HG03460 (cell line): ENCODE measurements around the gene GNG13.
"Not testable (repeated sequence)": the region's sequence is repeated elsewhere in the genome, so short reads cannot be mapped to it uniquely, and the experiment has no call there.

Experiments
- ATAC-seq: cut with Tn5 transposase; IDR thresholded peaks from one replicate; pipeline ENCODE4 v1.9.1; 2021; ENCODE audit not compliant: unreplicated experiment

Gene GNG13, protein sequence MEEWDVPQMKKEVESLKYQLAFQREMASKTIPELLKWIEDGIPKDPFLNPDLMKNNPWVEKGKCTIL

DNA sequence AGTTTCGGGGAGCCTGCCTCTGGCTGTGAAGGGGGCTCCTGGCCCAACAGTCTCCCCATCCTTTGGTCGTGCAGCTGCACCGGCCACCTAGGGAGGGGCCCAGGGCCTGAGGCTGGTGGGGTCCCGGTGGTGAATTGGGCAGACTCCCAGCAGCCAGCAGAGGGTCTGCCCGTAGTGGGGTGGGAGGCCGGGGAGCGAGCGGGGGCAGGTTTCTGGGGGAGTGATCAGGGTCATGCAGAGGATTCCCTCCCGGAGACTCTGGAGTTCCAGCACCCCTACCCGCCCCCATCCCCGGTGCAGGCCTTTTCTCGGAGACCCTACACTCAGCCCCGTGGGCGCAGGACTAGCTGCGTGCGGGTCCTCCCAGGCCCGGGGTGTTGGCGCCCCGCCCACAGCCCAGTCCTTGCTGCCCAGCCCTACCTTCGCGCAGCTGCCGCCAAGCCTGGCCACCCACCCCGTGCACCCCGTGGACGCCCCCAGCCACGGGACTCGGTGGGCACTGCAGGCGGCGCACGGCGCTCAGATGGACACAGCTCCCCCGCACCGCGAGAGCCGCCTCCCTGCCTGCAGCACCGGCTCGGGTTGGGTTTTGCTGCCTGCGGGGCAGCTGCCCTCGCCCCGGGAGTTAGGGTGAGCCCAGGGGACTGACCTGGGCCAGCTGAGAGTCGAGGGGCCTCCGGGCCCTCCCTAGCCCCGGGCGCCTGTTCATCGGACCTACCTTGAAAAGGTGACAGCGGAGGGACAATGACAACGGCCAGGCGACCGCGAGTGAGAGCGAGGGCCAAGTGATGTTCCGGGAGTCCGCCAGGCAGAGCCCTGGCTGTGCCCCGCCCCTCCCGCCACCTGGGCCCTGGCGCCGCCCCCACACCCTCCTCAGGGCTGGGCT, at the start of gene GNG13:
GNG13 (minus strand) TSS at position 787 of the 886 bp plus-strand sequence. CDS start 1,657 bp downstream, outside the sequence.
- no peak for ATAC-seq

DNA sequence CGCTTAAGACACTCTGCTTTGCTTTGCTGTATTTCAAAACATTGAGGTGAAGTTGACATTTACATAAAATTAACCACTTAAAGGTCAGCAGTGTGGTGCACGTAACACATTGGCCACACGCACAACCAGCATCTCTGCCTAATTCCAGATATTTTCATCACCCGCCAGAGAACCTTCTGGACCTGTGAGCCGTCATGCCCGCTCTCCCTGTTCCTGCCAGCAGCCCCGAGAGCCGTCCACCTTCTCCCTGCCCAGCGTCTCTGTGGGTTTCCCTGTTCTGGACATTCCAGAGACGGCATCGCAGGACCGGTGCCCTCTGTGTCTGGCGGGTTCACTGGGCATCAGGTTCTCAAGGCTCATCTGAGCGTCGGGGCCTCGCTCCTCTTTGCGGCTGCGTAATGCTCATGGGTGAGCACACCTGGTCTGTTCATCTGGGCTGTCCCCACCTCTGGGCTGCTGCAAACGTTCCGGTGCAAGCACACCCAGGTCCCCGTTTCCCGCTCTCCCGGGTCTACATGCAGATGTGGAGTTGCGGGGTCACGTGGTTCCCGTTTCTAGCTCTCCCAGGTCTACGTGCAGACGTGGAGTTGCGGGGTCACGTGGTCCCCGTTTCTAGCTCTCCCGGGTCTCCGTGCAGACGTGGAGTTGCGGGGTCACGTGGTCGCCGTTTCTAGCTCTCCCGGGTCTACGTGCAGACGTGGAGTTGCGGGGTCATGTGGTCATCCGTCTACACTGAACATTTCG, 48.1 kb upstream of the GNG13 start:
- no peak for ATAC-seq

DNA sequence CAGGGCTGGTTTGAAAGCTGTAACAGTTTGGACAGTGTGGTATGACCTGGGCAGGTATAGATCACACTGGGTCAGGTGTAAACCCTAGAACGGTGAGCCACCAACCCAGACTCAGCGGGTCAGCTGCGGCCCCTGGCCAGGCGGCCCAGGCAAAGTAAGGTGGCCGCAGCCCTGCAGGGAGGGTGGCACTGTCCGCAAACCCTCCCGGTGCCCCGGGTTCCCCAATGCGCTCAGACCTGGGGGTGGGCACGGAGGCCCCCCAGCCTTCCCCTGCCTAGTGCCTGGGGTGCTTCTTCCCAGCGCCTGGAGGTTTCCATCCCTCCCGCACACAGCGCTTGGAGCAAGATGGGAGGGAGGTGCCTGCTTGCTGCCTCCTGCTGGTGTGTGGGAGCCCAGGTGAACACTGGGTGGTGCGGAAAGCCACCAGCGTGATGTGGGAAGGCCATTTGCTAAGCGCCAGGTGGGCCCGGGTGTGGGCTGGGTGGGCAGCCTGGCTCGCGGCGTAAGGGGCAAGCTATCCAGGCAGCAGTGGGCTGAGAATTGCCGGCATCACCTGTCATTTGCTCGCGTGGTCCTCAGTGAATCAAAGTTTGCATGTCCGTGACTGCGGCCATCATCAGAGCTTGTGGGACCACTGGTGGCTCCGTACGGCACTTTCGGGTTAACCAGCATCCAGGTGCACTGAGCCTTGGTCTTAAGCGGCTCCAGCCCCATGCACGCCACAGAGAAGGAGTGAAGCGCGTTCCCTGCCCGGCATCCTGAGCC, 47.3 kb upstream of the GNG13 start:
- ATAC-seq: no peak

GRCh38 chr16:847151-847550, 46.6 kb upstream of the GNG13 start:
- no peak for ATAC-seq

- no peak for ATAC-seq
Measured at GRCh38 chr16:845351-845745, 44.8 kb upstream of the GNG13 start.

DNA sequence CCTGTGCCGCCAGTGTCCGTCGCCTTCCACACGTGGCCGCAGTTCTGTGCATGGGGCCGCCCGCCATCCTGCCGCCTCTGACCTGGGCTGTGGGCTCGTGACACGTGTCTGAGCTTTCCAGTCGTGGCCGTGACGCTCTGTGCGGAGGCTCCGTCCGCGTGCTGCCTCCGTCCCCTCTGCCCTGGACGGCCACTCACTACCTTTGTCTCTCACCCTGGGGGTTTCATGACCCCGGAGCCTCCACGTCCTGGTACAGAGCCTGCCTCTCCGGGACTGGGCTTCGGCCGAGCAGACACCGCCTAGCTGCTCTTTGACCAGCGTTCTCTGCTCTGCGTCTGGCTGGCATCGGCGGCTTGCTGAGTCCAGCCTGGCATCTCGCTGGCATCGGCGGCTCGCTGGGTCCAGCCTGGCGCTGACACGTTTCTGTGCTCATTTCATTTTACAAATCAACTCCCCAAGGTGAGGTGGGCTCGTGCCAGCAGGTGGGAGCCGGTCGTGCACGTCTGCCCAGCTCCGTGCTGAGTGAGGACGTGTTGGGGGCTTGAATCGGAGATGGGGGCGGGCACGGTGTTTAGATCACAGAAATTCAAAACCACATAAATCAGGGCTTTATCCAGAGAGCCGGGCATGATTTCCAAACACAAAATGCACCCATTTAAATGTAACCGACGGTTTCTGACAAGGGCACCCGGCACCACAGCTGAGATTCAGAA, 44.3 kb upstream of the GNG13 start:
- no peak for ATAC-seq

GRCh38 chr16:843771-844170, 43.2 kb upstream of the GNG13 start:
- no peak for ATAC-seq

DNA sequence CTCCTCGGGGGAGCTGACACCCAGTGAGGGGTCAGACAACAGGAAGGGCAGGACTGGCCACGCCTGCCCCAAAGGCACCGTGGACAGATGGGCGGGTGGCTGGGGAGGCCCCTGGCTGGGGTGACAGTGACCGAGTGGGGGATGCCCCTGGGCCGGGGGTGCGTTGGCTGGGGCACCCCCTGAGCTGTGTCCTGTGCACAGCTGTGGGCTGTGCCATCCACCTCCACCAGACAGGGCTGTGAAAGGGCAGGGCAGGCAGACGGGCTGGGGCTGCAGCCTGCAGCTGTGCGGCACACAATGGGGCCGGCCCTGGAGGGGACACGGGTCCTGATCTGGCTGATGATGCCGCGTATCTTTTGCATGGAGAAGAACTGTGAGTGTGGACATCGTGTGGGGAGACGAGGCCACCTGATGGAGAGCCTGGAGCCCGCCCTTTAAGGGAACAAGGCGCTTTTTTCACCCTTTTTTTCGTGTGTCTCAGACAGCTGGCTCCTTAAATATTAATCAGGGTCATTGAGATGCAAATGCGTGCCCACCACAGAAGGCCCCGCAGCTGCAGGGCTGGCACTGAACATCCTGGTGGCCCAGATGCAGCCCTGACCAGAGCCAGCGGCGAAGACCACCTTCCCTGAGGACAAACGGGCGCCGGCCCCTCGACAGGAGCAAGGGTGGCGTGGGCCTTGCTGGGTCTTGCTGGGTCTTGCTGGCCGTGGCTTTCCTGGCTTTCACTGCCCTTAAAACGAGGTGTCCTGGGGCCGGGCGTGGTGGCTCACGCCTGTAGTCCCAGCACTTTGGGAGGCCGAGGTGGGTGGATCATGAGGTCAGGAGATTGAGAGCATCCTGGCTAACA, 42.4 kb upstream of the GNG13 start:
- ATAC-seq: no peak

DNA sequence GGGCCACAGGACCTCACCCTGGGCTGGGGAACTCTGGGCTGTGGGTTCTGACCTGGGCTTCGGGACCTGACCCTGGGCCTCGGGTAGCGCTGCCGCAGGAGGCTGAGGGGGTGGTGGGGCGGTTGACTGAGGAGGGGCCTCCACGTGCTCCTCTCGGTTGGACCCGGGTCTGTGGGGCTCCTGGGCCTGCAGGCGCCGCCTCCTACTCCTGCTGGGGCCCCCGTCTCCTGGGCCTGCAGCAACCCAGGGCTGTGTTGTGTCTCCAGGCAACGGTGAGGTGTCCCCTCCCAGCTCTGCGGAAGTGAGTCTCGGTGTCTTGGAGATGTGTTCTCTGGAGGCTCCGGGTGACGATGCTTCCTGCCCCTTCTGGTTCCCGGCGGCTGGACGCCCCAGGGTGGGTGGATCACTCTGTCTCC, 41.5 kb upstream of the GNG13 start:
- no peak for ATAC-seq

GRCh38 chr16:841455-842060, 41.0 kb upstream of the GNG13 start:
- ATAC-seq: no peak

DNA sequence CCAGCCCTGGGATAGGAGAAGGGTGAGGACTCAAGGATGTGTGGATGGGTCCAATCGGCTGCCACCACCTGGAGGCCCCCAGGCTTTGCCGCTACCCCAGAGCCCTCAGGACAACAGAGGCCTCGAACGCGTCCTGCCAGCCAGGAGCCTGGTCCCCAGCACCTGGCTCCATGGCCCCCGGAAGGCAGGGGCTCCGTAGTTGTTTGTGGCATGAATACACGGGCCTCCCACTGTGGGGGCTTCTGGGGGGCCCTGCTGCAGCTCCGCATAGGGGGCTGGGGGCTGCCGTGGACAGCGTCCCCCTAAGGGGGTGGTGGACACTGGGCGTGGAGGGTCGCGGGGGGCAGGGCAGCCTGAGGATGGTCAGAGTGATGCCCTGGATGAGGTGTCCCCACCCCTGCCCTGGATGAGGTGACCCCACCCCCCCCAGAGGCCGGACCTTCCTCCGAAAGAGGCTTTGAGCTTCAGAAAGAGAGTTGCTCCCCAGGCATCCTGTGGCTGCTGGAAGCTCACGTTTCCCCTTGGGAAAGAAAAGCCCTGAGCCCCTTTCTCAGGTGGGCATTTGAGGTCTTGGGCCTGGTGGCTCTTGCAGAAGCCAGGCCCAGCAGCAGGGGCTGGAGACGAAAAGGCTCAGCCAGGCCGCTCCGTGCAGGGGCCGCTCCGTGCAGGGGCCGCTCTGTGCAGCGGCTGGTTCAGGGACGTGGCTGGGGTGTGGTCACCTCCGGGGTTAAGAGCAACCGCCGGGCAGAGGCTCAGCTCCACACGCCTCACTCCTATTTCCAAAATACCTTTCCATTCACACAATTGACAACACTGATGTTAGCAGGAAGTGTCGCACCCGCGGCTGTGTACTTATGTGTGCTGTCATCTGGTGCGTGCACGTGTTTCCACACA, 40.3 kb upstream of the GNG13 start:
- ATAC-seq: no peak

GRCh38 chr16:839643-840408, 39.3 kb upstream of the GNG13 start:
- no peak for ATAC-seq

DNA sequence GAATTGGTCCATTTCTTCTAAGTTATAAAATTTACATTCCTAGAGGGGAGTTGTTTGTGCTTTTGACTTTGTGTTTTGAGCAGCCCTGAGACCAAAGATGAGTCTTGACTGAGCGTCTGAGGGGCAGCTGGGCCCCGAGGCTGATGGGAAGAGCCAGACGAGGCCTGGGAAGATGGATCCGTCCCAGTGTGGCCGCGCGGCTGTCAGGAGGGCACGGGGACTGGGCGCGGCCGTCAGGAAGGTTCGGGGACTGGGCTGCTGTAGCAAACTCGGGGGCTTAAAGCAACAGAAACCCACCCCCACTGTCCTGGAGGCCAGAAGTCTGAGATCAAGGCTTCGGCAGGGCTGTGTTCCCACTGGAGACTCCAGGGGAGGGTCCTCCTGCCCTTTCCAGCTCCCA, 38.2 kb upstream of the GNG13 start:
- ATAC-seq: no peak

GRCh38 chr16:836822-837221, 36.3 kb upstream of the GNG13 start:
- not testable (repeated sequence) for ATAC-seq

DNA sequence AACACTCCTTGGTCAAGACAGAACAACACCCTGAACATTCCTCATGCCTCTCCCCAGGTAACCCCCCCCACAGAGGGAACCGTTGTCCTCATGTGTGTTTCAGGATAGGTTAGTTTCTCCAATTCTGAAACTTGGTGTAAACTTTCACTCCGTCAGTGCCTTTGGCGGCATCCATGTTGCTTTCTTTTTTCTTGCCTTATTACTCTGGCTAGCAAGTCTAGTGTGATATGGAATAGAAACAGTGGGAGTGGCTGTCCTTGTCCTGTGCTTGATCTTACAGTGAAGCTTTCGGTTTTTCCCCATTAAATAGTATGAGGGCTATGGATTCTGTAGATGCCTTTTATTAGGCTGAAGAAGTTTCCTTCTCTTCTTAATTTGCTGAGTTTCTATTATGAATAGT, 35.7 kb upstream of the GNG13 start:
- ATAC-seq: no peak

DNA sequence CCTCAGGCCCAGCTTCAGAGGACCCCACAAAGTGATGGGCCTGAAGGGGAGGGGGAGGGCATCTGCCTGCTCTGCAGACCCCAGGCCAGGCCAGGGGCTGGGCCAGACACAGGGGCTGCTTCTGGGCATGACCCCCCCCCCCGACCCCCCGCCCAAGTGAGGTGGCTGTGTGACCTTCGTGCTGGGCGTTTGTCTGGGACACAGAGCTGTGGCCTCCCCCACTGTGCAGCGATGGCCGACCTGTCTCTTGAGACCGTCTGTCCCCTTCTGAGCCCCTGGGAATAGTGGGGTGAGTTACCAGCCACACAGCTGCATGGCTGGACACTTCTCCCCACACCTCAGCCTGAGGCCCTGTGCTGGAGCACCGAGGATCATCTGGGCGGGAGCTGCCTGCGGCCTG, 34.8 kb upstream of the GNG13 start:
- no peak for ATAC-seq

GRCh38 chr16:833411-833810, 32.9 kb upstream of the GNG13 start:
- ATAC-seq: no peak
